ENCODE measurements around the gene CDH22.
A peak's percentile ranks its signal among the peaks of the same experiment; 100 is the strongest.

The CDH22 gene

GRCh38 chr20:46137816-46138215 lies 170.5 kb downstream of the CDH22 start:
- TF ChIP-seq CTCF (IDR thresholded peaks at IDR 0.05; ENCODE audit: borderline replicate concordance, insufficient read depth, low read depth, low read length): no peak
- H3K4me3 ChIP-seq (ENCODE audit: low read depth, low read length): no peak overlapping the region

DNA sequence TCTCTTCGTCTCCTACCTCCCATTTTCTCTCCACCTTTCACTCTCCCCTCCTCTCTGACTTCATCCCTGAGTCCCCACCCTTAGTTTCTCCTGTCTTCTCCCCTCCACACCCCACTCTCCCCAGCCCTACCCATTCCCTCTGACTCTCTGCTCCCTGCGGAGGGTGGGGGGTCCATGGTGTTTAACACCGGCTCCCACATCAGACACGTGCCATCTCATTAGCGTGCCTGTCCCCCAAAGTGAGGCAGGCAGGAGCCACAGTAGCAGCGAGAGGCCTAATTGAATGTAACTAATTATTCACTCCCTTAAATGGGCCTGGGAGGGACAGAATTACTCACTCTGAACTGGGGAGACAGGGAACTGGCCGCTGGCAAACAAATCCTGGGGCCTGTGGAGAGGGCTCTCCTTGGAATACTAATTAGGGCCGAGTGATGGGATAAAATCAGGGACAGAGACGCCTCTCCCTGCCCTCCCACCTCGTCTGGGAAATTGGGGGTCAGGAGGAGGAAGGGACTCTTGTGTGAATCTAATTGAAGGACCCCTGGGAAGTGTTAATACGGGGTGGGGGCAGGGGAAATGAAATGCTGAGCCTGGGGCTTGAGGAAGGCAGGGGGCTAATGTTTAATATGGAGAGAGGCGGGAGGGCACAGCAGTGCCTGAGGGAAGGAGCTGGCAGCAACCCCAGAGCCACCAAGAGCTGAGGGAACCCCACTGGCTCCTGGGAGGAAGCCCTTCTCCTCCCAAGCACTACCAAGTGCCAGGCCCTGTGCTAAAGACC lies 172.3 kb downstream of the CDH22 start:
- no peak overlapping the region for H3K4me3 ChIP-seq (ENCODE audit: low read depth, low read length)
- TF ChIP-seq CTCF (IDR thresholded peaks at IDR 0.05; ENCODE audit: borderline replicate concordance, insufficient read depth, low read depth, low read length): no peak

- H3K4me3 ChIP-seq (ENCODE audit: low read depth, low read length): no peak overlapping the region
- TF ChIP-seq CTCF (IDR thresholded peaks at IDR 0.05; ENCODE audit: borderline replicate concordance, insufficient read depth, low read depth, low read length): no peak
These were observed 173.6 kb downstream of the CDH22 start for GRCh38 chr20:46134716-46135115.

DNA sequence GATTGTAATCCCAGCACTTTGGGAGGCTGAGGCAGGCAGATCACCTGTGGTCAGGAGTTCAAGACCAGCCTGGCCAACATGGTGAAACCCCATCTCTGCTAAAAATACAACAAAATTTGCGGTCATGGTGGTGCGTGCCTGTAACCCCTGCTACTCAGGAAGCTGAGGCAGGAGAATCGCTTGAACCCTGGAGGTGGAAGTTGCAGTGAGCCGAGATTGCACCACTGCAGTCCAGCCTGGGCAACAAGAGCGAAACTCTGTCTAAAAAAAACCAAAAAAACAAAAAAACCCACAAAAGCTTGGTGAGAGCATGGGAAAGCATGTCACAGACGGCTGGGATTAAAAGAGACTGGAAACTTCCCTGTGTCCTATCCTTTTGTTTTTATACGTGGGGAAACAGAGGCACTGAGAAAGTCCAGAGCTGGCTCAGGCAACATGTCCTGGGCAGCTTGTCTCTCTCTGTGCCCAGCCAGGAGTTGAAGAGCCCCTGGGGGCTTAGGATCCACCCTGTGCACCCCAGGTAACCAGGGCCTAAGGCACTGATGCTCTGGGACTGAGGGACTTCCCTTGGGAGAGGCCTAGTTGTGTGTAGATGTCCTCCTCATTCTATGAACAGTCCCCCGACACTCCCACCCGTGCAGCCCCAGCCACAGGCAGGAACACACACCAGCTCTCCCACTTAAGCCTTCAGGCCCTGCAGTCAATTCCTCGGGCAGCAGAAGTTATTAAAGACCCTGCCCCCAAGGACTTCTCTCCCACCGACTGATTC lies 174.2 kb downstream of the CDH22 start:
- TF ChIP-seq CTCF (IDR thresholded peaks at IDR 0.05; ENCODE audit: borderline replicate concordance, insufficient read depth, low read depth, low read length): no peak
- H3K4me3 ChIP-seq (ENCODE audit: low read depth, low read length): no peak overlapping the region

DNA sequence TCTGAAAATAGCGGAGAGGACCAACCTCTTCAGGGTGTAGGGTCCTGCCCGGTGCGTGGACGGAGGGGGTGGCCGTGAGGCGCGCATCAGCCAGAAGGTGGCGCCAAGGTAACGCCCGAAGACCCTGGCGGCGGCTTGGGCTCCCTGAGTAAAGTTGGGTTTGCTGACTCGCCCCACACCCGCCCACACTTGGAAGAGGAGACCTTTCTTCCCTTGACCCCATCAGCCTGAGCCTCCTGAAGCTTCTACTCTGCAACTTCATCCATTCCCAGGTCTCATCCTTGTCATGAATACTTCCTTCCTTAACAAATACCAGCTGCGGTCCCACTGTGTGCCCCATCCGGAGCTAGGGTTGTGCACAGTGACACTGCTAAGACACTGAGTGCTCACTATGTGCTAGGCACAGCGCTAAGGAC lies 175.6 kb downstream of the CDH22 start:
- no peak overlapping the region for H3K4me3 ChIP-seq (ENCODE audit: low read depth, low read length)
- TF ChIP-seq CTCF (IDR thresholded peaks at IDR 0.05; ENCODE audit: borderline replicate concordance, insufficient read depth, low read depth, low read length): peak; percentile 89

DNA sequence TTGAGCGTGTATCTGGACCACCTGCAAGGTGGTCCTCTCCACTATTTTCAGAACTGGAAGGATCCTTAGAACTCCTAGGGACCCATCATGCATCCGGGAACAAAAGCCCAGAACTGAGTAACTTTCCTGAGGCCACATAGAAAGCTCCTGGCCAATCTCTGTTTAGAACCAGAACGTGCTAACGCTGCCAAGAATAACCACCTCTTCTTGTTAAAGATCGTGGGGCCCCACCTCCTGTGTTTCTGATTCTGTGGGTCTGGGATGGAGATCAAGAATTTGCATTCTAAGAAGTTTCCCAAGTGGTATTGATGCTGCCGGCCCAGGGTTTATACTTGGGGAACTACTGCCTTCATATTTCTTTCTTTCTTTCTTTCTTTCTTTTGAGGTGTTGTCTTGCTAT lies 176.9 kb downstream of the CDH22 start:
- no peak overlapping the region for H3K4me3 ChIP-seq (ENCODE audit: low read depth, low read length)
- TF ChIP-seq CTCF (IDR thresholded peaks at IDR 0.05; ENCODE audit: borderline replicate concordance, insufficient read depth, low read depth, low read length): no peak

DNA sequence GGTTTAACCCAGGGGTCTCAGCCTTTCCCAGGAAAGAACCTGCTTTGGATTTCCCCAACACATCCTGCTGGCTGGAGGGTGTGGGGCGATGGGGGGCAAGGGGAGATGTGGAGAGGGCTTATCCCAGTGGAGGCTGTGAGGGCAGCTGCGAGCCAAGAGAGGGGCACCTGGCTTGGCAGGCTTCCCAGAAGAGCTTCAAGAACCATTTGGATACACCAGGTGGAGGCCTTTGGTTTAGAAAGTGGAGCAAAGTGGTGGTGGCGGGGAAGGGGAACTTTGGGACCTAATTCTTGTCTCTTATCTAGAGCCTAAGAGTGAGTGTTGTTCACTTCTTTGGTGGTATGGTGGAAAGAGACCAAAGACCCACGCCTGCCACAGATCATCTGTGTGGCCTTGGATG lies 177.8 kb downstream of the CDH22 start:
- TF ChIP-seq CTCF (IDR thresholded peaks at IDR 0.05; ENCODE audit: borderline replicate concordance, insufficient read depth, low read depth, low read length): no peak
- no peak overlapping the region for H3K4me3 ChIP-seq (ENCODE audit: low read depth, low read length)

All from GM12875 (cell line).